Endothelial cell of umbilical vein (primary cell): Measurements from ENCODE around the gene PLCD1. TPM values are rescaled to one million over a fixed set of nuclear protein-coding genes. Genes with fewer than 3 reads are reported as not detected.
A peak's percentile ranks its signal among the peaks of the same experiment; 100 is the strongest.

Source experiments
- BruUV-seq: library from RNA; stranded (reverse); fragments of 400-500 nt; replicated peaks from 2 replicates; lab custom pipeline; 2021; lab: Mats Ljungman, UMichigan
- CTCF ChIA-PET: fragments of 300-600, 350-600 bp; sonication (Branson Sonifier 250); formaldehyde crosslinking; loops from one replicate; lab custom pipeline; 2021; ENCODE audit warnings: antibody characterized with exemption, inconsistent platforms; lab: Charles Lee
- POLR2A ChIA-PET: fragments of 300-600, 350-600 bp; sonication (Branson Sonifier 250); formaldehyde crosslinking; loops from one replicate; lab custom pipeline; 2021; ENCODE audit warnings: antibody characterized with exemption, inconsistent platforms; lab: Charles Lee
- DNase-seq: peaks from one replicate; pipeline ENCODE4 v3.0.0-alpha.2; 2011; ENCODE audit warnings: low read depth, low spot score
- FAIRE-seq: peaks from 2 replicates; lab custom pipeline; 2011; peaks lifted over from hg19 to GRCh38; lab: Jason Lieb, UNC
- H2AFZ ChIP-seq: 2 replicates; pipeline ENCODE4 v1.6.0; 2012; ENCODE audit warnings: low read depth, low read length, control low read depth, inconsistent platforms
- H3K27ac ChIP-seq: 2 replicates; pipeline ENCODE4 v1.5.1; 2011; ENCODE audit warnings: low read depth, mild to moderate bottlenecking, control low read depth, low read length, moderate library complexity; ENCODE audit not compliant: insufficient read depth
- H3K27me3 ChIP-seq, 2 experiments: 2 replicates each; pipeline versions ENCODE4 v1.6.0 to v1.6.1; 2011; ENCODE audit warnings: low read length in 2 of 2, mixed read lengths in 1 of 2; ENCODE audit not compliant: control insufficient read depth in 2 of 2, insufficient read depth in 2 of 2
- H3K36me3 ChIP-seq, 2 experiments: 2 replicates in 1 of 2; 3 replicates in 1 of 2; pipeline ENCODE4 v1.5.1; 2011; ENCODE audit warnings: low read length in 2 of 2, mild to moderate bottlenecking in 1 of 2, moderate library complexity in 1 of 2; ENCODE audit not compliant: control insufficient read depth in 2 of 2, insufficient read depth in 2 of 2; ENCODE audit errors: extremely low read depth in 1 of 2
- H3K4me1 ChIP-seq: 3 replicates; pipeline ENCODE4 v1.5.1; 2011; ENCODE audit warnings: mild to moderate bottlenecking, low read length; ENCODE audit not compliant: control insufficient read depth, insufficient read depth; ENCODE audit errors: extremely low read depth
- H3K4me2 ChIP-seq: 2 replicates; pipeline ENCODE4 v1.6.1; 2011; ENCODE audit warnings: low read length, control low read depth, mixed read lengths; ENCODE audit not compliant: insufficient read depth
- H3K4me3 ChIP-seq, 3 experiments: fragments of 200-600 bp in 1 of 3; sonication (generic), shearing (Covaris generic) in 1 of 3; replicated peaks in 1 of 3; 2 replicates each; pipeline ENCODE4 v1.5.1; 2011 to 2016; ENCODE audit warnings: control low read depth in 3 of 3, low read length in 3 of 3, mild to moderate bottlenecking in 2 of 3, inconsistent platforms in 1 of 3, low read depth in 1 of 3, moderate library complexity in 1 of 3; ENCODE audit not compliant: insufficient read depth in 1 of 3
- H3K79me2 ChIP-seq: 2 replicates; pipeline ENCODE4 v1.6.0; 2012; ENCODE audit warnings: low read length, inconsistent platforms; ENCODE audit not compliant: control insufficient read depth, insufficient read depth
- H3K9ac ChIP-seq: replicated peaks from 2 replicates; pipeline ENCODE3; 2011; ENCODE audit warnings: low read length, control low read depth; ENCODE audit not compliant: insufficient read depth; ENCODE audit errors: extremely low read depth
- H3K9me1 ChIP-seq: replicated peaks from 3 replicates; pipeline ENCODE4 v1.6.0; 2011; ENCODE audit warnings: mild to moderate bottlenecking, low read length; ENCODE audit not compliant: control insufficient read depth, insufficient read depth; ENCODE audit errors: extremely low read depth
- H3K9me3 ChIP-seq: replicated peaks from 2 replicates; pipeline ENCODE4 v1.5.1; 2012; ENCODE audit warnings: low read length, inconsistent platforms; ENCODE audit not compliant: control insufficient read depth, insufficient read depth
- H4K20me1 ChIP-seq: replicated peaks from 2 replicates; pipeline ENCODE3; 2011; ENCODE audit warnings: mild to moderate bottlenecking, low read length; ENCODE audit not compliant: control insufficient read depth, insufficient read depth; ENCODE audit errors: extremely low read depth
- CTCF ChIP-seq, 2 donors: IDR thresholded peaks; 1 replicate in 1 of 2; 2 replicates in 1 of 2; pipeline ENCODE4 v1.5.1; 2011; ENCODE audit warnings: low read length in 2 of 2, mild to moderate bottlenecking in 2 of 2, moderate library complexity in 2 of 2, control low read depth in 1 of 2, inconsistent platforms in 1 of 2, low read depth in 1 of 2; ENCODE audit not compliant: insufficient read depth in 1 of 2; ENCODE audit errors: extremely low read depth in 1 of 2
- EZH2 ChIP-seq: IDR thresholded peaks from 2 replicates; pipeline ENCODE4 v1.6.1; 2012; ENCODE audit warnings: borderline replicate concordance, low read depth, mild to moderate bottlenecking, moderate library complexity, low read length, inconsistent platforms; ENCODE audit not compliant: severe bottlenecking
- FOS ChIP-seq: IDR thresholded peaks from 2 replicates; pipeline ENCODE4 v1.6.1; 2011; ENCODE audit warnings: mild to moderate bottlenecking, low read length, moderate library complexity, borderline replicate concordance; ENCODE audit not compliant: insufficient read depth
- GATA2 ChIP-seq: IDR thresholded peaks from 2 replicates; pipeline ENCODE4 v1.7.0; 2011; ENCODE audit warnings: low read depth, mild to moderate bottlenecking, moderate library complexity, mixed read lengths, low read length; ENCODE audit not compliant: insufficient read length, insufficient read depth
- JUN ChIP-seq: IDR thresholded peaks from 2 replicates; pipeline ENCODE4 v1.6.1; 2011; ENCODE audit warnings: borderline replicate concordance, low read depth; ENCODE audit not compliant: insufficient read length, insufficient read depth
- MAX ChIP-seq: IDR thresholded peaks from 2 replicates; pipeline ENCODE4 v1.6.1; 2011; ENCODE audit not compliant: insufficient read depth, insufficient read length
- MYC ChIP-seq: IDR thresholded peaks from one replicate; pipeline ENCODE4 v1.6.1; 2011; ENCODE audit warnings: mild to moderate bottlenecking, low read depth, low read length
- POLR2A ChIP-seq: IDR thresholded peaks from 2 replicates; pipeline ENCODE4 v1.6.1; 2012; ENCODE audit warnings: low read depth, mild to moderate bottlenecking, control low read depth, low read length
- POLR2AphosphoS5 ChIP-seq: IDR thresholded peaks from 2 replicates; pipeline ENCODE4 v1.6.1; 2012; ENCODE audit warnings: low read depth, mild to moderate bottlenecking, control low read depth, low read length, moderate library complexity; ENCODE audit not compliant: insufficient read depth
- dilution Hi-C: fragments of 300-500 bp; cut with MboI; formaldehyde crosslinking; loops from one replicate; pipeline ENCODE4 v1.15.0; 2019; ENCODE audit warnings: low sequenced_read_pairs; ENCODE audit not compliant: extremely low pct_ligation_motif_present
- intact Hi-C: fragments of 100-400 bp; cut with micrococcal nuclease; formaldehyde crosslinking; loops from one replicate; pipeline ENCODE4 v1.10.0; 2022
- polyA plus RNA-seq, 4 experiments: library from polyadenylated mRNA; depleted of rRNA in 3 of 4; stranded (reverse) in 3 of 4; unstranded in 1 of 4; fragments of >200 nt; gene quantifications; 2 replicates each; pipeline versions ENCODE4 v1.2.1 to v1.2.3, GENCODE V29; 2011 to 2012; ENCODE audit warnings: missing spikeins in 1 of 4
- total RNA-seq: library from RNA; stranded (reverse); gene quantifications from 2 replicates; pipeline ENCODE4 v1.2.3, GENCODE V29; 2021

Gene PLCD1
- total and polyA plus RNA-seq, 2 donors (not counting 3 experiments of a cell fraction or from before 2014, with no cell fraction given): 12.6 to 15.3 TPM

GRCh38 chr3:38001456-38002081 lies 27.9 kb downstream of the PLCD1 start:
- H3K4me1 ChIP-seq: peaks cover 4% of the 10 kb centered on the region
- no peaks in the 10 kb centered on the region for H3K9me1 ChIP-seq
- no peak overlapping the region for H3K4me3 ChIP-seq
- no peaks in the 10 kb centered on the region for H3K27me3 ChIP-seq
- dilution Hi-C loops: no loop called here
- no peaks in the 10 kb centered on the region for H4K20me1 ChIP-seq
- H3K79me2 ChIP-seq: no peaks in the 10 kb centered on the region
- no peak overlapping the region for H3K4me2 ChIP-seq
- TF ChIP-seq JUN: no peak
- TF ChIP-seq POLR2AphosphoS5: no peak
- TF ChIP-seq EZH2: no peak
- TF ChIP-seq MAX: no peak
- TF ChIP-seq MYC: no peak
- TF ChIP-seq CTCF (IDR thresholded peaks at IDR 0.05; ENCODE audit: extremely low read depth in 1 of 2, insufficient read depth in 1 of 2, low read depth in 1 of 2, low read length in 2 of 2): peak; percentile 5 to 26
- no peak for TF ChIP-seq GATA2
- TF ChIP-seq POLR2A: no peak
- TF ChIP-seq FOS: no peak
- CTCF ChIA-PET: interaction anchor here (0.6 to 3.6 kb wide), 5 partner anchors 12 to 147 kb away, joined by 3 to 34 read pairs (median 5); no protein-coding TSS in a partner anchor
- no peak for DNase-seq
- intact Hi-C loops: no loop called here
- H3K27ac ChIP-seq: no peak overlapping the region
- H3K9ac ChIP-seq: no peak overlapping the region
- no peak for FAIRE-seq
- no peak overlapping the region for H2AFZ ChIP-seq
- H3K36me3 ChIP-seq: peaks cover 0 to 12% of the 10 kb centered on the region in 2 experiments
- POLR2A ChIA-PET: no interaction called here
- BruUV-seq: no TSS peak
- no peaks in the 10 kb centered on the region for H3K9me3 ChIP-seq
